Kidney (tissue), 14 donors: ENCODE results near the gene RAD51B. TPM values are rescaled to one million over a fixed set of nuclear protein-coding genes. Genes with fewer than 3 reads are reported as not detected.

ENCODE experiments used
- DNase-seq, 5 donors: peaks; one replicate each; pipeline ENCODE4 v3.0.0-alpha.2; 2013 to 2020
- FAIRE-seq: peaks from 2 replicates; lab custom pipeline; 2012; peaks lifted over from hg19 to GRCh38; lab: Jason Lieb, UNC
- H3K27ac ChIP-seq, 2 donors: one replicate each; pipeline ENCODE4 v1.7.0; 2013; ENCODE audit warnings: low read depth in 2 of 2, low read length in 2 of 2, inconsistent platforms in 1 of 2
- H3K27me3 ChIP-seq: one replicate; pipeline ENCODE4 v1.7.1; 2013; ENCODE audit warnings: low read length, inconsistent platforms; ENCODE audit not compliant: control insufficient read depth, insufficient read depth
- H3K36me3 ChIP-seq, 3 donors: one replicate each; pipeline versions ENCODE4 v1.7.0 to v1.7.1; 2013; ENCODE audit warnings: low read length in 3 of 3, control low read depth in 1 of 3, inconsistent platforms in 1 of 3; ENCODE audit not compliant: insufficient read depth in 3 of 3, control insufficient read depth in 2 of 3
- H3K4me1 ChIP-seq, 3 donors: one replicate each; pipeline versions ENCODE4 v1.7.0 to v1.7.1; 2013; ENCODE audit warnings: low read length in 3 of 3, inconsistent platforms in 1 of 3, low read depth in 1 of 3; ENCODE audit not compliant: control insufficient read depth in 2 of 3, insufficient read depth in 2 of 3
- H3K4me3 ChIP-seq, 3 donors: one replicate each; pipeline versions ENCODE4 v1.7.0 to v1.8.1; 2013; ENCODE audit warnings: low read length in 3 of 3, control low read depth in 1 of 3, inconsistent platforms in 1 of 3
- H3K9ac ChIP-seq, 3 donors: one replicate each; pipeline versions ENCODE4 v1.7.0 to v1.7.1; 2013; ENCODE audit warnings: low read length in 3 of 3, control low read depth in 1 of 3, inconsistent platforms in 1 of 3
- H3K9me3 ChIP-seq, 3 donors: one replicate each; pipeline versions ENCODE4 v1.7.0 to v1.7.1; 2013; ENCODE audit warnings: low read length in 3 of 3, control low read depth in 1 of 3, inconsistent platforms in 1 of 3; ENCODE audit not compliant: control insufficient read depth in 2 of 3, insufficient read depth in 1 of 3
- intact Hi-C: fragments of 100-400 bp; cut with DNase I; formaldehyde crosslinking; loops from one replicate; pipeline ENCODE4 v1.11.1; 2022
- polyA plus RNA-seq: library from polyadenylated mRNA; stranded (reverse); fragments of 350-450 nt; fragmentation: Illumina TruSeq; extraction: RNeasy Lipid Tissue Mini Kit (QIAGEN cat#74804); gene quantifications from one replicate; pipeline ENCODE4 v1.2.3, GENCODE V29; 2014; ENCODE audit warnings: low read depth, low replicate concordance; ENCODE audit not compliant: insufficient read depth
- total RNA-seq: library from RNA; stranded (reverse); fragmentation: NEBNext Ultra II Directional; extraction: Animal tissue kit (Norgen Biotek cat#: 25700); gene quantifications from one replicate; pipeline ENCODE4 v1.2.1, GENCODE V29; 2021
- TF ChIP-seq, protein P1 (sequence below): IDR thresholded peaks from 3 replicates; pipeline ENCODE4 v1.5.1; 2012; ENCODE audit warnings: mild to moderate bottlenecking, moderate library complexity, borderline replicate concordance; ENCODE audit not compliant: insufficient read depth; ENCODE audit errors: extremely low read depth
- donor health status: control.
- donor health status: control.
- donor health status: control.
- donor health status: control.
- donor health status: control.
- donor health status: DM: yes; HTN: yes; CAD: no.
- donor health status: Normal renal cell carcinoma (clear cell type).

Gene RAD51B
- total and polyA plus RNA-seq, 2 donors from 2014 or later: 6.9 to 18.0 TPM

DNA sequence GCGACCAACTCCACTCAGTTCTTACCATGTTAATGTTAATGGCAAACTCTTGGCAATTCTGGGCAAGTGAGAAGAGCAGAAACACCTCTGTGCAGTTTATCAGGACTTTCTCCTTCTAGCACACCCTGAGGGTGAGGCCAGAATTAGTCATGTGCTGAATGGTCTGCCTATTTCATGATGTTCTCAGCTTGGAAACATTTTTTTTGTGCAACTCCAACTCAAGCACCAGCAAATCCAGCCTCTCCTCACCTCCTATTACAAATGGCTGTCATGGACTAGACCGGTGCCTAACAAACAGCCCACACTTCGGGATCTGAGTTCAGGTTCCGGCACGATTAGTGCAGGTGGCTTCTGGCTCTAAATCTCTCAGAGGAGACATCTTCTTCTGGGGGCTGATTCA, 727.3 kb downstream of the RAD51B start:
- no peak overlapping the region for H3K4me3 ChIP-seq
- peaks cover 24 to 48% (median 28%) of the 10 kb centered on the region in 3 donors for H3K4me1 ChIP-seq
- no peaks in the 10 kb centered on the region for H3K36me3 ChIP-seq
- no peaks in the 10 kb centered on the region for H3K9me3 ChIP-seq
- intact Hi-C loops: loop anchor here (10.0 kb wide), 1 partner anchor 248 kb away; the partner anchor contains the start of gene ZFP36L1
- H3K27me3 ChIP-seq: no peaks in the 10 kb centered on the region
- H3K9ac ChIP-seq: peak overlapping the region in 1 of 3 donors; percentile 36
- FAIRE-seq: no peak
- no peak for DNase-seq
- H3K27ac ChIP-seq: peak overlapping the region; percentile 87 to 94
- TF ChIP-seq, protein P1, sequence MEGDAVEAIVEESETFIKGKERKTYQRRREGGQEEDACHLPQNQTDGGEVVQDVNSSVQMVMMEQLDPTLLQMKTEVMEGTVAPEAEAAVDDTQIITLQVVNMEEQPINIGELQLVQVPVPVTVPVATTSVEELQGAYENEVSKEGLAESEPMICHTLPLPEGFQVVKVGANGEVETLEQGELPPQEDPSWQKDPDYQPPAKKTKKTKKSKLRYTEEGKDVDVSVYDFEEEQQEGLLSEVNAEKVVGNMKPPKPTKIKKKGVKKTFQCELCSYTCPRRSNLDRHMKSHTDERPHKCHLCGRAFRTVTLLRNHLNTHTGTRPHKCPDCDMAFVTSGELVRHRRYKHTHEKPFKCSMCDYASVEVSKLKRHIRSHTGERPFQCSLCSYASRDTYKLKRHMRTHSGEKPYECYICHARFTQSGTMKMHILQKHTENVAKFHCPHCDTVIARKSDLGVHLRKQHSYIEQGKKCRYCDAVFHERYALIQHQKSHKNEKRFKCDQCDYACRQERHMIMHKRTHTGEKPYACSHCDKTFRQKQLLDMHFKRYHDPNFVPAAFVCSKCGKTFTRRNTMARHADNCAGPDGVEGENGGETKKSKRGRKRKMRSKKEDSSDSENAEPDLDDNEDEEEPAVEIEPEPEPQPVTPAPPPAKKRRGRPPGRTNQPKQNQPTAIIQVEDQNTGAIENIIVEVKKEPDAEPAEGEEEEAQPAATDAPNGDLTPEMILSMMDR: no peak

DNA sequence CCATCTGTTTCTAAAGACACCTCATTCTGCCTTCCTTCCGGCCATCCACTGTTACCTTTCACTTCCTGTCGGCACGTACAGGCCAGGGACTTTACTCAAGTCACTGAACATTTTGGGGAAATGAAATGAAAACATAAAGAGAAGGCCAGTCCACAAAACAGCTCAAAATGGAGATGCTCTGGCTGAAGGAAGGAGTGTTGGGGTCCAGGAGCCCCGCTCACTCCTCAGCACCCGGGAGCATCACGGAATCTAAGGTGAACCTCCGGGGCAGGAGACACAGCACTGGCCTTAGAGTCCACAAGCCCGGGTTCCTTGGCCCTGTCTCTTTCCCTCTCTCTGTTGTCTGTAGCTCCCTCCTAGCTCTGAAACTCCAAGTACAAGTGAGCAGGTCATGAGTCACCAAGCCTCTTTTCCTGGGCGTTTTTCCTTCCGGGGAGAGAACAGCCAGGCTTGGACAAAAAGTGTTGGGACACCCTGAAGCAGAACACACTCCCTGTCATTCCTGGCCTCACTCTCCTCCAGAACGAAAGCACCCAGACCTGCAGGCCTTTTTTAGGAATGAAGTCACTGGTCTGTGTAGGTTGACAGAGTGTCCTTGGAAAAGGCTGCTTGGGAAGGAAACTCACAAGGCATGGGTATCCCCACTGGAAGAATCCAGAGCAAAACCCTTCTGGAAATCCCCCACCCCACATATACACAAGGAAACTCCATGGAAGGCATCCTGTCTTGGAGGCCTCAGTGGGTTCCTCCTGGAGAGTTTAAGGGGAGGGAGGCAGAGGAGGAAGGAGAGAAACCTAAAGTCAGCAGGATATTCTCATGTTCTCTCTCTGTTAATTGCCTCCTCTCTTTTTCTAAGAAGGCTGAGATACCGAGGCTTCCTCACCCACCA, 728.0 kb downstream of the RAD51B start:
- DNase-seq (peak in 1 of 5 donors; percentile 76), FAIRE-seq (no peak)
- Histone ChIP-seq H3K27ac (peak overlapping the region; percentile 87 to 94), H3K9ac (peak overlapping the region in 2 of 3 donors; percentile 19 to 36), H3K9me3 (no peaks in the 10 kb centered on the region), H3K27me3 (no peaks in the 10 kb centered on the region), H3K4me3 (no peak overlapping the region), H3K4me1 (peaks cover 24 to 48% (median 30%) of the 10 kb centered on the region in 3 donors), H3K36me3 (no peaks in the 10 kb centered on the region)
- intact Hi-C loops: loop anchor here (10.0 kb wide), 1 partner anchor 247 kb away; the partner anchor contains the start of gene ZFP36L1
- TF ChIP-seq, protein P1: no peak

DNA sequence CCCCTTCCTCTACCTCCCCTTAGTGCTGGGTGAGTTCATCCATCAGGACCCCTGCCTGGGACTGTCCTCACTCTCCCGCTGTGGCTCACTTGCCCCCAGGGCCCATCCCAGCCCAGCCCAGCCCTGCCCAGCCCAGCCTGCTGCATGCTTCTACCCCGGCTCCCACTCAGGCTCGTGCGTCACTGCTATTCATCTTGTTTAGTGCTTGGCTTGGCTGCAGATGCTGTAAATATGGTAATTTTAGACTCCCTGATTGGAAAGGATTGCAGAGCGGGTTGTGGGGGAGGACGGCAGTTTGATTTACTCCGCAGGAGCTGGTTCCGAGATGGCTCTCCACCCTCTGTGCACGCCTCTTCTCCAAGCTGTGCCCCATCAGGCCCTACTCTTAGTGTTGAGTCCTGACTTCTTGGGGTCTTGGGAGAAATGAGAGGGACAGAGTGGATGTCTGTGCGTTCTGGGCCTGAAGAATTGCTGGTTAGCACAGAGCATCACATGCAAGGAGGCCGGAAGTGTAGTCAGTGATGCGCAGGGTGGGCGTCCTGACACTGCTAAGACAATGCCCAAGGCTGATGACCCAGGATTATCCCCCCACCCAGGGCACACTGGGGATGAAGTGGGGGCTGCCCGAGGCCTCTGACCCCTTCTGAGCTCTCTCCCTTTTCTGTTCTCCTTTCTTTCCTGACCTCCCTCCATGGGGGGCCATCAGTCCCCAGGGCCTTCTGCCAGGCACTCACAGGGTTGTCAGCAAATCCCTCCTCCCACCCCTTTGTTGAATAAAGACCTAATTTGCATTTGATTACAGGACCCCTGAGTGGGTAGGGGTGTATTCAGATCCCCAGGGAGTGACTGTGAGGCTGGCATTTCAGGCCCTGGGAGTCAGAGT, 728.9 kb downstream of the RAD51B start:
- Histone ChIP-seq H3K9me3 (no peaks in the 10 kb centered on the region), H3K4me1 (peaks cover 24 to 48% (median 30%) of the 10 kb centered on the region in 3 donors), H3K27me3 (no peaks in the 10 kb centered on the region), H3K4me3 (no peak overlapping the region), H3K27ac (peak overlapping the region; percentile 87 to 94), H3K36me3 (no peaks in the 10 kb centered on the region), H3K9ac (peak overlapping the region in 1 of 3 donors; percentile 36)
- FAIRE-seq (no peak), DNase-seq (peak; percentile 97 to 99 (median 98))
- TF ChIP-seq, protein P1: no peak
- intact Hi-C loops: loop anchor here (10.0 kb wide), 1 partner anchor 246 kb away; the partner anchor contains the start of gene ZFP36L1
